Mononuclear cell (primary cell): ENCODE measurements around the gene SPDYE2B. TPM values are rescaled to one million over a fixed set of nuclear protein-coding genes. Genes with fewer than 3 reads are reported as not detected.
"Not testable (repeated sequence)": the region's sequence is repeated elsewhere in the genome, so short reads cannot be mapped to it uniquely, and the experiment has no call there.

ENCODE experiments used
- H3K27me3 ChIP-seq: 2 replicates; pipeline ENCODE4 v1.6.0; 2011; ENCODE audit warnings: low read length, control low read depth; ENCODE audit not compliant: insufficient read depth
- H3K4me1 ChIP-seq: 2 replicates; pipeline ENCODE4 v1.5.1; 2011; ENCODE audit warnings: mild to moderate bottlenecking, low read length, control low read depth; ENCODE audit not compliant: insufficient read depth
- H3K4me3 ChIP-seq: 2 replicates; pipeline ENCODE4 v1.5.1; 2011; ENCODE audit warnings: mild to moderate bottlenecking, low read length, moderate library complexity
- H3K9me3 ChIP-seq: 2 replicates; pipeline ENCODE4 v1.5.1; 2011; ENCODE audit warnings: low read depth, mild to moderate bottlenecking, control low read depth, low read length
- total RNA-seq: library from RNA; depleted of rRNA; stranded (reverse); fragments of >200 nt; gene quantifications from one replicate; pipeline ENCODE4 v1.2.3, GENCODE V29; 2012

SPDYE2B gene
- total RNA-seq, 1 donor, result 0.21 TPM

DNA sequence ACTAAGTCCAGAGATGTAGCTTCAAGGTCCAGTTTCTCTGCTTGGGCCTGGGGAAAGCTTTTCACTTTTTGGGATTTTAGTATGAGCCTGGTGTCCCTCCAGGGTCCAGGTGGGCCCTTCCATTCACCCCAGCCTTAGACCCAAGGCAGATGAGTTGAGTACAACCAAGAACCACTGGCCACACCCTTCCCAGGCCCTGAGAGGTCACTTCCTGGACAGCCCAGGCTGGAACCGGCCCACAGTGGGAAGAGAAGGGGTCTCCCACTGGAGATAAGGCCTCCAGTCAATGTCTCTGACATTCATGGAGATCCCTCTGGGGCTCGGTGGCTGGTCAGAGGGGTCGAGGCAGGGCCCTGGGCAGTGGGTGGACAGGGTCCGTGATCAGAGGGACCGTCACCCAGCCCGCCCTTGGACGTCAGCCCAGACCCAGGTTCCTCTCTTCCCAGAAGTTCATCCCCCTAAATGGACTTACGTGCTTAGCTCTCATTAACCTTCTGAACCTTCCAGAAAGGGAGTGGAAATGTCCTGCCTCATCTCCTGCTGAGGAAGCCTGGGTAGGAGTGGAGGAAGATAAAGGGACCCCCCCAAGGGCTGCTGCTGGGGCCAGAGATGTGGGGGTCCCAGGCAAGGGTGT, 22.7 kb upstream of the SPDYE2B start:
- not testable (repeated sequence) for H3K27me3 ChIP-seq, H3K9me3 ChIP-seq, H3K4me3 ChIP-seq, H3K4me1 ChIP-seq

DNA sequence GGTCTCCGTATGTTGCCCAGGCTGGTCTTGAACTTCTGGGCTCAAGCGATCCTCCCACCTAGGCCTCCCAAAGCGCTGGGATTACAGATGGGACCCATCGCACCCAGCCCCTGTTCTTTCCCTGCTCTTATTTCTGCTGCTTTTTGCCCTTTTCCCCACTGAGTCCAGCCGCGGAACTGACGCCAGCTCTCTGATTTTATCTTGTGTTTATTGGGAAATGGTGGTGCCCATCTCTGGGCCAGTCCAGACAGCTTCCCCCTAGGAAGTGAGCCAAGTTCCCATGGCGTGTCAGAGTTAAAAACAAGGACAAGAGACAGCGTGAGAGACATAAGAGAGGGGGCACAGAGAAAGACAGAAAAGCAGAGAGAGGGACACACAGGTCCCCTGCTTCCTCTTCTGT, 19.5 kb upstream of the SPDYE2B start:
- H3K27me3 ChIP-seq, H3K4me1 ChIP-seq, H3K4me3 ChIP-seq, H3K9me3 ChIP-seq: not testable (repeated sequence)

DNA sequence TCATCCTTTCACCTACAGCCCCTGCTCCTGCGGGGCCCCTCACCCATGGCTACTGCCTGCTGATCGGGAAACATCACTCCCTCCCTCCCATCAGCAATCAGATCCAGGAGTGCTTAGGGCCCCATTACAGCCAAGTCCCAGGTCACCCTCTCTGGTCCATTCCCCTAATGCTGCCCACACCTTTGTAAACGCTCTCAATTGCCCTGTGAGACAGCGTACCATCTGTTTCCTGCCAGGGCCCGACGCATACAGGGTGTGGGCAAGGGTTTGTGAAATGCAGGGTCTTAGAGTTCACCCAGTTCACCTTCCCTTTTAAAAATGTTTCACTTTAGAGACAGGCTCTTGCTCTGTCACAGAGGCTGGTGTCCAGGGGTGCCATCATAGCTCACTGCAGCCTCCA, 15.8 kb upstream of the SPDYE2B start:
- H3K27me3 ChIP-seq, H3K4me1 ChIP-seq, H3K4me3 ChIP-seq, H3K9me3 ChIP-seq: not testable (repeated sequence)

DNA sequence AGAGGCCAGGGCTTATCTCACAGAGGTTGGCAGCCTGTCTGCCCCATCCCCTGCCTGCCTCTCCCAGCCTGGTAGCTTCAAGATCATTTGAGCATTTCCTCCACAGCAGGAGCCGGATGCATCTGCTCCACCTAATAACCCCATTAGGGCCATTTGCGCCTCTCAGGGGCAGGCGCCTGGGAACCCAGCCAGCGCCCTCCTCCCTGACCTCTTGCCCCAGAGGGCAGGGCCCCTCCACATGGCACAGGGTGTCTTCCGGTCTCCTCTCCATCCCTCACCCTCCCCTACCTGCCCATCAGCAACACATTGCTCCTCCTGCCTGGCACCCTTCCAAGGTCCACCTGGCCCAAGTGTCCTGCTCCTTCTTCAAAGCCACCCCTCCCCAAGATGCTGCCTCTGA, 14.8 kb upstream of the SPDYE2B start:
- H3K9me3 ChIP-seq, H3K4me1 ChIP-seq, H3K4me3 ChIP-seq, H3K27me3 ChIP-seq: not testable (repeated sequence)

DNA sequence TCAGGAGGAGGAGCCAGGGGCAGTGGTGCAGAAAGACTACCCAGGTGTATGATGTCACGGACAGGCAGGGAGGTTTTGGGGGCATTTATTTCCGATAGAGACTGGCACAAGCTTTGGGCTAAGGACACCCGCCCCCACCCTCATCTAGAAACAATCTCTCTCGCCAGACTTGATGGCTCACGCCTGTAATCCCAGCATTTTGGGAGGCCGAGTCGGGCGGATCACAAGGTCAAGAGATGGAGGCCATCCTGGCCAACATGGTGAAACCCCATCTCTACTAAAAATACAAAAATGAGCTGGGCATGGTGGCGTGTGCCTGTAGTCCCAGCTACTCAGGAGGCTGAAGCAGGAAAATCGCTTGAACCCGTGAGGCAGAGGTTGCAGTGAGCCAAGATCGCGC, 13.2 kb upstream of the SPDYE2B start:
- H3K4me3 ChIP-seq, H3K9me3 ChIP-seq: not testable (repeated sequence)

DNA sequence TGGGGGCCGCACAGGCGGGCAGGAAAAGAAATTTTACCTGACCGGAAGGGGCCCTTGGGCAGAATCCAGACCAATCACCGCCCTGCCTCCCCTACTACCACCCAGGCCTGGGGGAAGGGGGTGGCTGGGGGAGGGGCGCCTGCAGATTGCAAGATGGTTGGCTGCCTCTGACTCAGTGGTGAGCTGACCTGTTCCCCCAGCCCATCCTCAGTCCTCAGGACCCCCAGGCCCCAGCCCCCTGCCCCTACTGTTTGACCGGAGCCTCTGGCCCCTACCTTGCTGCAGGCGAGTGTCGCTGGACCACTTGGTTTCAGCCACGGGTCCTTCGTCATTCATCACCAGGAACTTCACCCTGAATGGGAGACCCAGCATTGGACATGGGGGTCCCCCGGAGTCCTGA, 11.3 kb upstream of the SPDYE2B start:
- not testable (repeated sequence) for H3K27me3 ChIP-seq, H3K9me3 ChIP-seq, H3K4me3 ChIP-seq, H3K4me1 ChIP-seq

More for the DNA sequence above, 13.2 kb upstream of the SPDYE2B start:
- not testable (repeated sequence) for H3K4me1 ChIP-seq, H3K27me3 ChIP-seq

DNA sequence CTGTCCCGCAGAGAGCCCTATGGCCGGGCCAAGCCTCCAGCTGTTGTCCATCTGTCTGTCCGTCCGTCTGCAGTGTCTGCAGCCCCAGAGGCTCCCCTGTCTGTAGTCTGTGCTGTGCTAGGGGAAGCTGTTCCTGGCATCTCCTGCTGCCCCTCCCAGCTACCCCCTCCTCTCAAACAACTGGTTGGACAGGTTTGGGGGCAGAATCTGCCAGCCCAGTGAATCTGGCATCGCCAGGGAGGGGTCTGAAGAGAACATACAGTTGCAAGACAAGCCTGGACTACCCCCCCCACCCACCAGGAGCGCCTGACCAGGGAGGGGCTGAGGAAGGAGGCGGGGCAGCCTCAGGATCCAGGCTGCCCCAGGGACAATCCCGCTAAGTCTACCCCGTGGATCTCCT, 7.4 kb upstream of the SPDYE2B start, which contains the start of gene UPK3BL1:
Gene UPK3BL1 (minus strand): TSS at position 101 of the 400 bp plus-strand sequence. CDS start 50 bp downstream, at position 51.
- not testable (repeated sequence) for H3K4me3 ChIP-seq, H3K9me3 ChIP-seq, H3K27me3 ChIP-seq, H3K4me1 ChIP-seq

DNA sequence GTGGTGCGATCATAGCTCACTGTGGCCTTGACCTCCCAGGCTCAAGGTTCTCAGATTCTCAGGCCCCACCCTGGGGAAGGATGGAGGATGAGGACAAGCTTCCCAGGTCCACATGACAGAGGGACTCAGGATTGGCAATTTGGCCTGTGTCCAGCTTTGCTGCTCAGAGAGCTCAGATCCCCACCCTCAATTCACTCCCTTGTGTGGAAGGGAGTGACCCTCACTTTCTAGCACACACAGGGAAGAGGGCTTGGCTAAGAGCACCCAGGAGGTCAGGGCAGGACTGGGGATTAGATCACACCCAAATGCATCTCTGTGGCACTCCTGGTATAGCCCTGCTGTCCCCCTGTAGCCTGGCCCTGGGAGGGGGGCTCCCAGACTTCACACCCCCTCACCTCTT, 6.7 kb upstream of the SPDYE2B start:
- not testable (repeated sequence) for H3K4me3 ChIP-seq, H3K27me3 ChIP-seq, H3K9me3 ChIP-seq, H3K4me1 ChIP-seq

DNA sequence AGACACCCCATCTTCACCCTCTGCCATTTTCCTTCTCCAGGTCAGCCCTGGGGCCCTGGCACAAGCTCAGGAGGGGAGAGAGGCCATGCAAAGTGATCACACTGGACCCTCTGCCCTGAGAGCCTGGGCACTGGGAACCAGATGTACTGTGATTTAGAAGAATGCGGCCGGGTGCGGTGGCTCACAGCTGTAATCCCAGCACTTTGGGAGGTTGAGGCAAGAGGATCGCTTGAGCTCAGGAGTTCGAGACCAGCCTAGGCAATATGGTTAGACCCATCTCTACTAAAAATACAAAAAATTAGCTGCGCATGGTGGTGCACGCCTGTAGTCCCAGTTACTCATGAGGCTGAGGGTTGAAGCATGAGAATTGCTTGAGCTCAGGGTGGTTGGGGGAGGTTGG, 2.3 kb upstream of the SPDYE2B start:
- not testable (repeated sequence) for H3K4me3 ChIP-seq, H3K9me3 ChIP-seq, H3K4me1 ChIP-seq, H3K27me3 ChIP-seq

DNA sequence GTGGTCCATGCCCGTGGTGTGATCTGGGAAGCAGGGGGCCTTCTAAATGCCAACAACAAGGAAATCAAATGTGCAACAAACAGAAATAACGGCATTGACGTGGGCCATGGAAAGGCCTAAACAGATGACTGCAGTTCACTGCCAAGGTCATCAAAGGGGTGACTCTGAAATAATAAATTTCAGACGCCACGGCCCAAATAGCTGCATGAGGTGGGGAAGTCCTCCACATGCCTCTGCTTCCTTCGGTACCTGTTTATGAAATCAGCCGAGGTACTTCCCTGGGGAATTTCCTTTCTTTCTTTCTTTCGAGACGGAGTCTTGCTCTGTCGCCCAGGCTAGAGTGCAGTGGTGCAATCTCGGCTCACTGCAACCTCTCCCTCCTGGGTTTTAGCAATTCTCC, 14.6 kb downstream of the SPDYE2B start:
- not testable (repeated sequence) for H3K4me3 ChIP-seq, H3K4me1 ChIP-seq, H3K9me3 ChIP-seq, H3K27me3 ChIP-seq

DNA sequence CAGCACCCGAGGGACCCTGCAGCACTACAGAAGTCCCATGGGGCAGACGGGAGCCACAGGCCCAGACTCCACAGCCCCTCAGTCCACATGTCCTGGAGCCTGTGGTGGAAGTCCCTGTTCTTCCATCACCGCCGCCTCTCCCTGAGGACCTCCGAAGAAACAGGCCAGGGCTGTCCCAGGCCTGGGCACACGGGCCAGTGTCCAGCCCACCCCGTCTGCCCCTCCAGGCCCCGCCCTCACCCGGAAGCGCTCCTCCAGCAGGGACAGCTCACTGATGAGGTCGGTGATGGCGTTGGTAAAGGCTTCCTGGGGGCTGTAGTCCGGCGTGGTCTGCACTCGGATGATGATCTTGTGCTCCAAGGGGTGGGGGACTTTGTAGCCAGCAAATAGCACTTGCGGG, 16.7 kb downstream of the SPDYE2B start:
- H3K27me3 ChIP-seq, H3K4me3 ChIP-seq, H3K4me1 ChIP-seq, H3K9me3 ChIP-seq: not testable (repeated sequence)

DNA sequence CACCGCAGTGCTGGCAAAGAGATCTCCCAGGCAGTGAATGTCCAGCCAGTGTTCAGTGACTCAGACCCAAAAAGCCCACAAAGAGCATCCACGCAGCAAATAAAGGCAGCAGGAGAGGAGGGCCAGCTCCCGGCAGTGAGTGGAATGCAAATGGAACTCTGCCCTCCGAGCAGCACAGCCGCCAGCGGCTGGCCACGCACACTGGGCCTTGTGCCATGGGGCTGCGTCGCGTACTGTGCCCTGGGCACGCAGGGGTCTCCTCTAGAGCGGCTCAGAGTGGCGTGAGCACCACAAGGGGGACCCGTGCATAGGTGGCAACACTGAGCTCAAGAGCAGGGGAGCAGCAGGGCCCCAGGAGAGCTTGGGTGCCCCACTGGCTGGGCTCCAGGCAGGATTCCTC, 17.4 kb downstream of the SPDYE2B start:
- H3K9me3 ChIP-seq, H3K4me1 ChIP-seq, H3K4me3 ChIP-seq, H3K27me3 ChIP-seq: not testable (repeated sequence)

DNA sequence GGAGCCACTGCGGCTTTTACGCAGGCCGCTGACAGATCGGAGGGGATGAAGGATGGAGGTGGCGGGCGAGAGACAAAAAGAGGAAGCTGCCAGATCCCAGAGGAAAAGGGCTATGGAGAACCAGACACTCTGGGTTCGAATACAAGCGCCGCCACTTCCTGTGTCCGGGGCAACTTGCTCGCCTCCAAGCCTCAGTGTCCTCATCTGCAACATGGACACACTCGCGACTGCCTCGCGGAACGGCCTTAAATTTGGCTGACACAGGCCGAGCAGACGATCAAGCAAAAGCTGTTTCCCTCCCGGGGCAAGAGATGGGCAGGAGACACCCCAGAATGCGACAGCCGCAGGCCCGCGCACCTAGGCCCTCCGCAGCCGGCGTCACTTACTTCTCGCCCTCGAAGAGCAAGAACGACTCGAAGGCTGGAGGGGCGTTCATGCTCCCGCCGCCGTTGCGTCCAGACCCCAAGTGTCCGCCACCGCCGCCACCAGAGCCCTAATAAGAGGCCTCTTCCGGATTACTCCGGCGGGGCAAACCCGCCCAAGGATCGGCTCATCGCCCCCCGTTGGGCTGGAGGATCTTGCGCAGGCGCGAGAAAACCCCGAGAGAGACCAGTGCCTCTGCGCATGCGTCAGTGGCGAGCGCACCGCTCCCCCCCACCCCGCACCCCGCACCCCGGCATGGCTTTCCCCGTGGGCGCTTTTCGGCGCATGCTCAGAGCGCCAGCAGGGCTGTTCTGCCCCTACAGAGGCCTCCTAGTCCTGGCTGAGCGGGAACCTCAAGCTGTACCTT, 21.2 kb downstream of the SPDYE2B start, which contains the start of gene POLR2J2:
Gene POLR2J2 (minus strand): TSS at position 498 of the 790 bp plus-strand sequence. CDS start 62 bp downstream, at position 436.
- H3K4me3 ChIP-seq, result peak within 1 kb of the TSS; percentile 52

DNA sequence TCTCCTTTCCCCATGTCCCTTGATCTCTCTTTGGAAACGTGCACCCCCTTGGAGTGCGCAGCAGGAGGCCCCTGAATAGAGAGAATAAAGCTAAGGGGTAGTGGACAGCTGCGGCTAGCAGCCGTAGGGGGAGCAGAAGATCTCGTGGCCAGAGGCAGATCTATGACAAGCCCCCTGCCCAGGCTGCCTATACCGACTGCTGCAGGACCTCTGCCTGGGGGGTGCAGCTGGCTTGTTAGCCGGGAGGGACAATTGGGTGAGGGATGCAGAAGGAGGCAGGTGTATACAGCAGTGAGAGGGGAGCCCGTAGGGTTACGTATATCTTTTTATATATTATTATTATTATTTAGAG, 21.8 kb downstream of the SPDYE2B start:
- H3K27me3 ChIP-seq, H3K4me1 ChIP-seq, H3K4me3 ChIP-seq, H3K9me3 ChIP-seq: not testable (repeated sequence)

More for the DNA sequence above, 21.2 kb downstream of the SPDYE2B start, which contains the start of gene POLR2J2:
- H3K27me3 ChIP-seq, H3K4me1 ChIP-seq, H3K9me3 ChIP-seq: not testable (repeated sequence)

DNA sequence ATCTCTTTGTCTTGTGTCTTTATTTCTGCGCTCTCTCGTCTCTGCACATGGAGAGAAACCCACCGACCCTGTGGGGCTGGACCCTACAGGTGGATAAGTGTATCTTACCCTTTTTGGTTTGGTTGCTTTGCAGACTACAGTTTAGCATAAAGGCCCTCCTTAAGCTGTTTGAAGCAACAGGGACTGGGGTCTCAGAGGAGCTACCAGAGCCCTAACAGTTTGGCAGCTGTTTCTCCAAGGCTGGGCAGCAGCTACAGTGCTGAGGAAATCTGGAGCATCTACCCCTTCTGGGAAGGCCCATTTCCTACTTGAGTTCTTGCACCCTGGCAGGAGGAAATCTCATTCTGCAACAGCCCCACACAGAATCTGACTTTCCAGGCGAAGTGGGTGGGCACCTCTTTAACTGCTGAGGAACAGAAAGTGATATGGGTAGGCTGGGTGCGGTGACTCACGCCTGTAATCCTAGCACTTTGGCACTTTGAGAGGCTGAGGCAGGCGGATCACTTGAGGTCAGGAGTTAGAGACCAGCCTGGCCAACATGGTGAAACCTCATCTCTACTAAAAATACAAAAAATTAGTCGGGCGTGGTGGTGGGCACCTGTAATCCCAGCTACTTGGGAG, 23.4 kb downstream of the SPDYE2B start:
- not testable (repeated sequence) for H3K27me3 ChIP-seq, H3K4me3 ChIP-seq, H3K4me1 ChIP-seq, H3K9me3 ChIP-seq

DNA sequence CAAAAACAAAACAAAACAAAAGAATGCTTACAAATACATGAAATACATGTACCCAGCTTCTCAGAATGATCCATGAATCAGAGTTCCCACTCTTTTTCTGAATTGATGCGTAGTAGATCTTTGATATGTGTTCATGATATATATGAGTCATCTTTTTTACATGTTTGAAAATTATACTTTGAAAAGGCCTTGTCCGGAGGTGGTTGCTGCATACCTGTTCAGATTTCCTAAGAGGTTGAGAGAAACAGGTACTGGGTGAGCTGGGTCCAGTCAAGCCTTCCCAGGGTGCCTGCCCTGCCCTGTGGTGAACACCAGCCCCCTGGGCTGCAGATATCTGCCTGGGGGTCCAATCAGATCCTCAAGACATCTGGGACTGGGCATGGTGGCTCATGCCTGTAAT, 25.4 kb downstream of the SPDYE2B start:
- H3K27me3 ChIP-seq, H3K9me3 ChIP-seq, H3K4me1 ChIP-seq, H3K4me3 ChIP-seq: not testable (repeated sequence)
